ENCODE data around the gene HRH2. TPM values are rescaled to one million over a fixed set of nuclear protein-coding genes. Genes with fewer than 3 reads are reported as not detected.
"Not testable (repeated sequence)": the region's sequence is repeated elsewhere in the genome, so short reads cannot be mapped to it uniquely, and the experiment has no call there.

The HRH2 gene
- total and polyA plus RNA-seq, 7 donors = 0.17 to 7.0 (median 0.51) TPM

DNA sequence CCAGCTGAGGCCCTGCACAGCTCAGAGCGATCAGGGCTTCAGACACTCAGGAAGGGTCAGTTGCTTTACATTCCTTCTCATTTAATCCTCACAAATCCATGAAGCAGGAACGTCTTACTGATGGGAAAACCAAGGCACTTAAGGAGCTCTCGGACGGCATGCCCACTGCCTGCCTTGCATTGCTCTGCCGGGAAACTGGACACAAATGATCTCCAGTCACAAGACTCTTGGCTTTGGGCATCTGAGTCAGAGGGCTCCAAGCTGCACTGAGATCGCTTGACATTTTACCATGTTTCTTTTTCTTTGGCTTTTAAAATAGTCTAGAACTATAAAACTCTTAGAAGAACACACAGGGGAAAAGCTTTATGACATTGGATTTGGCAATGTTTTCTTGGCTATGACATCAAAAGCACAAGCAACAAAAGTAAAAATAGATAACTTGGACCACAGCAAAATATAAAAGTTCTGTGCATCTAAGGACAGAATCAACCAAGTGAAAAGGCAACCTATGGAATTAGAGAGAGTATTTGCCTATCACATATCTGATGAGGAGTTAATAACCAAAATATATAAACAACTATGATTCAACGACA is 43.6 kb upstream of the HRH2 start:
- Histone ChIP-seq H3K4me1 (no peaks in the 10 kb centered on the region), H3K27me3 (ENCODE audit: insufficient read depth in 3 of 3, low read length in 2 of 3) (peaks cover 0 to 2% (median 0%) of the 10 kb centered on the region in 3 donors), H3K36me3 (ENCODE audit: insufficient read depth in 1 of 2, low read depth in 1 of 2) (no peaks in the 10 kb centered on the region), H3K9me3 (no peaks in the 10 kb centered on the region), H3K4me3 (no peak overlapping the region), H3K27ac (no peak overlapping the region)
- WGBS, 3 donors = 43 to 58% (median 58%) methylated on average over 7 of the region's 7 CpGs
- DNase-seq (no peak), ATAC-seq (no peak)
- TF ChIP-seq, protein P1, sequence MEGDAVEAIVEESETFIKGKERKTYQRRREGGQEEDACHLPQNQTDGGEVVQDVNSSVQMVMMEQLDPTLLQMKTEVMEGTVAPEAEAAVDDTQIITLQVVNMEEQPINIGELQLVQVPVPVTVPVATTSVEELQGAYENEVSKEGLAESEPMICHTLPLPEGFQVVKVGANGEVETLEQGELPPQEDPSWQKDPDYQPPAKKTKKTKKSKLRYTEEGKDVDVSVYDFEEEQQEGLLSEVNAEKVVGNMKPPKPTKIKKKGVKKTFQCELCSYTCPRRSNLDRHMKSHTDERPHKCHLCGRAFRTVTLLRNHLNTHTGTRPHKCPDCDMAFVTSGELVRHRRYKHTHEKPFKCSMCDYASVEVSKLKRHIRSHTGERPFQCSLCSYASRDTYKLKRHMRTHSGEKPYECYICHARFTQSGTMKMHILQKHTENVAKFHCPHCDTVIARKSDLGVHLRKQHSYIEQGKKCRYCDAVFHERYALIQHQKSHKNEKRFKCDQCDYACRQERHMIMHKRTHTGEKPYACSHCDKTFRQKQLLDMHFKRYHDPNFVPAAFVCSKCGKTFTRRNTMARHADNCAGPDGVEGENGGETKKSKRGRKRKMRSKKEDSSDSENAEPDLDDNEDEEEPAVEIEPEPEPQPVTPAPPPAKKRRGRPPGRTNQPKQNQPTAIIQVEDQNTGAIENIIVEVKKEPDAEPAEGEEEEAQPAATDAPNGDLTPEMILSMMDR (IDR thresholded peaks at IDR 0.05) = no peak
- intact Hi-C loops (cut with DNase I) = no loop called here

DNA sequence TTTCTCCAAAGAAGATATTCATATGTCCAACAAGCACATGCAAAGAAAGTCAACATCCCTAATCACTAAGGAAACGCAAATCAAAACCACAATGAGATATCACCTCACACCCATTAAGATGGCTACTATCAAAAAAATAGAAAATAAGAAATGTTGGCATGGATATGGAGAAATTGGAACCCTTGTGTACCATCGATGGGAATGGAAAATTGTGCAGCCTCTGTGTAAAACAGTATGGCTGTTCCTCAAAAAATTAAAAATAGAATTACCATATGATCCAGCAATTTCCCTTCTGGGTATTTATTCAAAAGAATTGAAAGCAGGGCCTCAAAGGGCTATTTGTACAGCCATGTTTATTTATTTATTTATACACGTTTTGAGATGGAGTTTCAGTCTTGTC is 43.0 kb upstream of the HRH2 start:
- DNase-seq = no peak
- intact Hi-C loops (cut with DNase I) = no loop called here

DNA sequence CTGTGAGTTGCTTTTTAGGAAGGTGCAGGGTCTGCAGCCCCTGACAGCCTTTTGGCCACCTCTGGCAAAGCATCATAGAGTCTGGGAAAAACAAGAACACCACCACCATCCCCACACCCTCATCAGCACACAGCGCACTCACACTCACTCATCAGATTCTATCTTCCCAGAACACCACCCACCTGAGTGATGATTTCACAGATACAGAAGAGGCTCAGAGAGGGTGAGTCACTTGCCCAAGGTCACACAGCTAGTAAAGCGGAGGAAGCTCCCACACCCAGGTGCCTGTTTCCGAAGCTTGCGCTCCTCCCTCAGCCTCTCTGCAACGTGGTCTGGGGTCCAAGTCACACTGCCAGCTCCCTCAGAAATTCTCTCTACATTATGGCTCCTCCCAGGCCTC is 41.8 kb upstream of the HRH2 start:
- no peaks in the 10 kb centered on the region for H3K9me3 ChIP-seq
- intact Hi-C loops (cut with DNase I) = no loop called here
- 79 to 81% (median 80%) methylated on average over 5 of the region's 5 CpGs for WGBS, 3 donors
- H3K27me3 ChIP-seq (ENCODE audit: insufficient read depth in 3 of 3, low read length in 2 of 3) = peaks cover 0 to 2% (median 0%) of the 10 kb centered on the region in 3 donors
- ATAC-seq = no peak
- no peak overlapping the region for H3K4me3 ChIP-seq
- no peaks in the 10 kb centered on the region for H3K36me3 ChIP-seq (ENCODE audit: insufficient read depth in 1 of 2, low read depth in 1 of 2)
- no peak overlapping the region for H3K27ac ChIP-seq
- no peaks in the 10 kb centered on the region for H3K4me1 ChIP-seq
- DNase-seq = no peak
- TF ChIP-seq, protein P1 (IDR thresholded peaks at IDR 0.05) = no peak

More for the DNA sequence above, 43.0 kb upstream of the HRH2 start:
- no peaks in the 10 kb centered on the region for H3K9me3 ChIP-seq
- TF ChIP-seq, protein P1 (IDR thresholded peaks at IDR 0.05) = no peak
- no peak overlapping the region for H3K27ac ChIP-seq
- no peaks in the 10 kb centered on the region for H3K4me1 ChIP-seq
- ATAC-seq = no peak
- WGBS, 3 donors = 56 to 67% (median 61%) methylated on average over 3 of the region's 3 CpGs
- no peak overlapping the region for H3K4me3 ChIP-seq
- peaks cover 0 to 2% (median 0%) of the 10 kb centered on the region in 3 donors for H3K27me3 ChIP-seq (ENCODE audit: insufficient read depth in 3 of 3, low read length in 2 of 3)
- H3K36me3 ChIP-seq (ENCODE audit: insufficient read depth in 1 of 2, low read depth in 1 of 2) = no peaks in the 10 kb centered on the region

DNA sequence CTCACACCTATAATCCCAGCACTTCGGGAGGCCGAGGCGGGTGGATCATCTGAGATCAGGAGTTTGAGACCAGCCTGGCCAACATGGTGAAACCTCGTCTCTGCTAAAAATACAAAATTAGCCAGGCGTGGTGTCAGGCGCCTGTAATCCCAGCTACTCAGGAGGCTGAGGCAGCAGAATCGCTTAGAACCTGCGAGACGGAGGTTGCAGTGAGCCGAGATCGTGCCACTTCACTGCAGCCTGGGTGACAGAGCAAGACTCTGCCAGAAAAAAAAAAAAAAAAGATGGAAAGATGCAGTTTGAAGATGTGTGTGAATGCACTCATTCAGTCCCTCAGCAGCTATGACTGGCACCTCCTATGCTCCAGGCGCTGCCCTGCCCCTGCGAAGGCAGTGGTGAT is 41.3 kb upstream of the HRH2 start:
- WGBS, 3 donors = 82 to 87% (median 83%) methylated on average over 13 of the region's 13 CpGs
- intact Hi-C loops (cut with DNase I) = not testable (repeated sequence)

DNA sequence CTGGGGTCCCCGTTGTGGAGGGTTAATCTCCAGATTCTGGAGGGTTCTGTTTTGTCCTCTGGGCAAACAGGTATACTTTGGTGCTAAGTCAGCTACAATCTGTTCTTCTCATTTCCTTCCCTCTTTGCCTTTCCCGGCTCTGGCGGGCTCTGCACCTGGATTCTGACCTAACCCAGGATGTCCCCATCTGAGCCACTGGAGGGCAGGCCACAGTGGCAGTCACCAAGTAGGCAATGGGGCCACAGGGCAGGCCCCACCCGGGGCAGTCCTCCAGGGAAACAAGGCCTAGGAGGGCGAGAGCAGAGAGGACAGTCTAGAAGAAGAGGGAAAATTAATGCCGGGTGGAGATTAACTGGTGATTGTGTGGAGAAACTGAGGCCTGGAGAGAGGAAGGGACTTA is 40.4 kb upstream of the HRH2 start:
- no peak overlapping the region for H3K27ac ChIP-seq
- H3K9me3 ChIP-seq = no peaks in the 10 kb centered on the region
- TF ChIP-seq, protein P1 (IDR thresholded peaks at IDR 0.05) = no peak
- DNase-seq (no peak), ATAC-seq (no peak)
- no peak overlapping the region for H3K4me3 ChIP-seq
- H3K4me1 ChIP-seq = no peaks in the 10 kb centered on the region
- H3K36me3 ChIP-seq (ENCODE audit: insufficient read depth in 1 of 2, low read depth in 1 of 2) = no peaks in the 10 kb centered on the region
- peaks cover 0 to 2% (median 0%) of the 10 kb centered on the region in 3 donors for H3K27me3 ChIP-seq (ENCODE audit: insufficient read depth in 3 of 3, low read length in 2 of 3)
- 65 to 79% (median 66%) methylated on average over 6 of the region's 6 CpGs for WGBS, 3 donors
- intact Hi-C loops (cut with DNase I) = no loop called here

More for the DNA sequence above, 41.3 kb upstream of the HRH2 start:
- DNase-seq; ATAC-seq; H3K27me3 ChIP-seq (ENCODE audit: insufficient read depth in 3 of 3, low read length in 2 of 3); H3K27ac ChIP-seq; H3K4me1 ChIP-seq; H3K9me3 ChIP-seq; H3K4me3 ChIP-seq; H3K36me3 ChIP-seq (ENCODE audit: insufficient read depth in 1 of 2, low read depth in 1 of 2): not testable (repeated sequence)

Data from psoas muscle (tissue), 8 donors.